Muscle layer of colon (tissue), 2 donors: Measurements from ENCODE around the gene KCND2.
A peak's percentile ranks its signal among the peaks of the same experiment; 100 is the strongest.
"Not testable (repeated sequence)": the region's sequence is repeated elsewhere in the genome, so short reads cannot be mapped to it uniquely, and the experiment has no call there.

Experiments used
- H3K27ac ChIP-seq: one replicate; pipeline ENCODE4 v1.7.0; 2013; ENCODE audit warnings: low read depth, mild to moderate bottlenecking, low read length, moderate library complexity
- H3K27me3 ChIP-seq, 2 donors: one replicate each; pipeline ENCODE4 v1.7.0; 2013; ENCODE audit warnings: low read length in 2 of 2, mild to moderate bottlenecking in 2 of 2; ENCODE audit not compliant: insufficient read depth in 2 of 2, control insufficient read depth in 1 of 2
- H3K36me3 ChIP-seq: one replicate; pipeline ENCODE4 v1.7.0; 2013; ENCODE audit warnings: mild to moderate bottlenecking, low read length; ENCODE audit not compliant: insufficient read depth
- H3K4me1 ChIP-seq: one replicate; pipeline ENCODE4 v1.7.0; 2013; ENCODE audit warnings: mild to moderate bottlenecking, low read length; ENCODE audit not compliant: insufficient read depth
- H3K4me3 ChIP-seq, 2 donors: one replicate each; pipeline ENCODE4 v1.7.0; 2013; ENCODE audit warnings: low read length in 2 of 2, low read depth in 1 of 2, mild to moderate bottlenecking in 1 of 2, moderate library complexity in 1 of 2
- H3K9ac ChIP-seq: one replicate; pipeline ENCODE4 v1.7.0; 2013; ENCODE audit warnings: low read length
- H3K9me3 ChIP-seq: one replicate; pipeline ENCODE4 v1.7.0; 2013; ENCODE audit warnings: mild to moderate bottlenecking, low read length
- donor health status: abdominal sarcoma.
- donor health status: Adenocarcinoma of cecum.

The KCND2 gene

GRCh38 chr7:120272701-120273475, at the start of gene KCND2:
Gene KCND2 (plus strand): TSS chr7:120273175.
- H3K9ac ChIP-seq, result no peak within 1 kb of the TSS
- H3K27me3 ChIP-seq, result peaks cover 0 to 11% of the 10 kb centered on the region in 2 donors
- H3K27ac ChIP-seq, result no peak within 1 kb of the TSS
- H3K4me3 ChIP-seq, result peak within 1 kb of the TSS; percentile 42 to 53
- no peaks in the 10 kb centered on the region for H3K36me3 ChIP-seq
- H3K4me1 ChIP-seq, result no peaks in the 10 kb centered on the region
- H3K9me3 ChIP-seq, result no peaks in the 10 kb centered on the region

GRCh38 chr7:120226188-120226587, 46.8 kb upstream of the KCND2 start:
- Histone ChIP-seq H3K27me3 (no peaks in the 10 kb centered on the region), H3K36me3 (no peaks in the 10 kb centered on the region), H3K9me3 (no peaks in the 10 kb centered on the region), H3K4me1 (no peaks in the 10 kb centered on the region), H3K4me3 (no peak overlapping the region), H3K9ac (no peak overlapping the region), H3K27ac (no peak overlapping the region)

- Histone ChIP-seq H3K36me3 (no peaks in the 10 kb centered on the region), H3K4me3 (no peak overlapping the region), H3K4me1 (no peaks in the 10 kb centered on the region), H3K9ac (no peak overlapping the region), H3K27me3 (no peaks in the 10 kb centered on the region), H3K27ac (no peak overlapping the region), H3K9me3 (no peaks in the 10 kb centered on the region)
Observed at GRCh38 chr7:120227255-120227654, 45.7 kb upstream of the KCND2 start.

GRCh38 chr7:120229084-120229483, 43.9 kb upstream of the KCND2 start:
- H3K27ac ChIP-seq, result no peak overlapping the region
- no peak overlapping the region for H3K9ac ChIP-seq
- no peaks in the 10 kb centered on the region for H3K27me3 ChIP-seq
- no peaks in the 10 kb centered on the region for H3K4me1 ChIP-seq
- H3K4me3 ChIP-seq, result no peak overlapping the region
- H3K36me3 ChIP-seq, result no peaks in the 10 kb centered on the region
- no peaks in the 10 kb centered on the region for H3K9me3 ChIP-seq

GRCh38 chr7:120233338-120233737, 39.6 kb upstream of the KCND2 start:
- no peaks in the 10 kb centered on the region for H3K9me3 ChIP-seq
- no peaks in the 10 kb centered on the region for H3K36me3 ChIP-seq
- H3K4me1 ChIP-seq, result no peaks in the 10 kb centered on the region
- H3K27ac ChIP-seq, result no peak overlapping the region
- H3K9ac ChIP-seq, result no peak overlapping the region
- no peak overlapping the region for H3K4me3 ChIP-seq
- no peaks in the 10 kb centered on the region for H3K27me3 ChIP-seq

- not testable (repeated sequence) for H3K27ac ChIP-seq, H3K4me3 ChIP-seq, H3K27me3 ChIP-seq, H3K9me3 ChIP-seq, H3K36me3 ChIP-seq, H3K9ac ChIP-seq, H3K4me1 ChIP-seq
Observed at GRCh38 chr7:120240350-120240749, 32.6 kb upstream of the KCND2 start.

- Histone ChIP-seq H3K4me1 (no peaks in the 10 kb centered on the region), H3K27me3 (no peaks in the 10 kb centered on the region), H3K9me3 (no peaks in the 10 kb centered on the region), H3K27ac (no peak overlapping the region), H3K4me3 (no peak overlapping the region), H3K9ac (no peak overlapping the region), H3K36me3 (no peaks in the 10 kb centered on the region)
Observed at GRCh38 chr7:120241973-120242372, 31.0 kb upstream of the KCND2 start.

GRCh38 chr7:120254845-120255244, 18.1 kb upstream of the KCND2 start:
- Histone ChIP-seq H3K27ac (no peak overlapping the region), H3K9ac (no peak overlapping the region), H3K4me1 (no peaks in the 10 kb centered on the region), H3K27me3 (no peaks in the 10 kb centered on the region), H3K36me3 (no peaks in the 10 kb centered on the region), H3K4me3 (no peak overlapping the region), H3K9me3 (no peaks in the 10 kb centered on the region)

GRCh38 chr7:120256344-120257070, 16.5 kb upstream of the KCND2 start:
- Histone ChIP-seq H3K27me3 (no peaks in the 10 kb centered on the region), H3K4me3 (no peak overlapping the region), H3K9me3 (no peaks in the 10 kb centered on the region), H3K36me3 (no peaks in the 10 kb centered on the region), H3K27ac (no peak overlapping the region), H3K9ac (no peak overlapping the region), H3K4me1 (no peaks in the 10 kb centered on the region)

- Histone ChIP-seq H3K9me3 (no peaks in the 10 kb centered on the region), H3K27me3 (no peaks in the 10 kb centered on the region), H3K36me3 (no peaks in the 10 kb centered on the region), H3K9ac (no peak overlapping the region), H3K4me3 (no peak overlapping the region), H3K27ac (no peak overlapping the region), H3K4me1 (no peaks in the 10 kb centered on the region)
Observed at GRCh38 chr7:120259386-120259785, 13.6 kb upstream of the KCND2 start.

- Histone ChIP-seq H3K4me3 (no peak overlapping the region), H3K36me3 (no peaks in the 10 kb centered on the region), H3K9me3 (no peaks in the 10 kb centered on the region), H3K27me3 (no peaks in the 10 kb centered on the region), H3K9ac (no peak overlapping the region), H3K4me1 (no peaks in the 10 kb centered on the region), H3K27ac (no peak overlapping the region)
Observed at GRCh38 chr7:120260111-120260510, 12.9 kb upstream of the KCND2 start.

- peak overlapping the region; percentile 42 to 53 for H3K4me3 ChIP-seq
- H3K27me3 ChIP-seq, result peaks cover 0 to 11% of the 10 kb centered on the region in 2 donors
- no peak overlapping the region for H3K27ac ChIP-seq
- H3K4me1 ChIP-seq, result no peaks in the 10 kb centered on the region
- H3K9ac ChIP-seq, result no peak overlapping the region
- no peaks in the 10 kb centered on the region for H3K9me3 ChIP-seq
- H3K36me3 ChIP-seq, result no peaks in the 10 kb centered on the region
Observed at GRCh38 chr7:120272261-120272660, 714 bp upstream of the KCND2 start.
